AG10803 (cell line): Measurements from ENCODE around the gene RALGAPA2.

ENCODE experiments used
- DNase-seq: peaks from one replicate; pipeline ENCODE4 v3.0.0; 2010; ENCODE audit warnings: low read depth
- H3K4me3 ChIP-seq: 2 replicates; pipeline ENCODE4 v1.5.1; 2011; ENCODE audit warnings: mild to moderate bottlenecking, low read length, control low read depth
- CTCF ChIP-seq: conservative IDR thresholded peaks from 2 replicates; pipeline ENCODE4 v1.5.1; 2011; ENCODE audit warnings: mild to moderate bottlenecking, low read length, control low read depth, inconsistent platforms

The RALGAPA2 gene

GRCh38 chr20:20694591-20694990, 17.9 kb downstream of the RALGAPA2 start:
- H3K4me3 ChIP-seq: no peak overlapping the region
- no peak for TF ChIP-seq CTCF
- no peak for DNase-seq

- H3K4me3 ChIP-seq: no peak overlapping the region
- DNase-seq: no peak
- TF ChIP-seq CTCF: no peak
Measured at GRCh38 chr20:20692587-20692986, 19.9 kb downstream of the RALGAPA2 start.

- no peak for TF ChIP-seq CTCF
- no peak overlapping the region for H3K4me3 ChIP-seq
- no peak for DNase-seq
Measured at GRCh38 chr20:20691477-20692235, 20.8 kb downstream of the RALGAPA2 start.

GRCh38 chr20:20690676-20691476, 21.6 kb downstream of the RALGAPA2 start:
- no peak overlapping the region for H3K4me3 ChIP-seq
- no peak for DNase-seq
- TF ChIP-seq CTCF: no peak

GRCh38 chr20:20687319-20687718, 25.1 kb downstream of the RALGAPA2 start:
- no peak for DNase-seq
- TF ChIP-seq CTCF: no peak
- H3K4me3 ChIP-seq: no peak overlapping the region

GRCh38 chr20:20685635-20686034, 26.8 kb downstream of the RALGAPA2 start:
- no peak overlapping the region for H3K4me3 ChIP-seq
- no peak for TF ChIP-seq CTCF
- peak; percentile 22 for DNase-seq
